Tongue (tissue), 2 donors: ENCODE data around the gene BORCS6. TPM values are rescaled to one million over a fixed set of nuclear protein-coding genes. Genes with fewer than 3 reads are reported as not detected.

Experiments used
- DNase-seq: peaks from one replicate; pipeline ENCODE4 v3.0.0-alpha.2; 2015
- total RNA-seq: library from RNA; depleted of rRNA; stranded (reverse); fragments of >200 nt; gene quantifications from one replicate; pipeline ENCODE4 v1.2.3, GENCODE V29; 2014

BORCS6 gene
- total RNA-seq, 1 donor from 2014 or later: 7.6 TPM

DNA sequence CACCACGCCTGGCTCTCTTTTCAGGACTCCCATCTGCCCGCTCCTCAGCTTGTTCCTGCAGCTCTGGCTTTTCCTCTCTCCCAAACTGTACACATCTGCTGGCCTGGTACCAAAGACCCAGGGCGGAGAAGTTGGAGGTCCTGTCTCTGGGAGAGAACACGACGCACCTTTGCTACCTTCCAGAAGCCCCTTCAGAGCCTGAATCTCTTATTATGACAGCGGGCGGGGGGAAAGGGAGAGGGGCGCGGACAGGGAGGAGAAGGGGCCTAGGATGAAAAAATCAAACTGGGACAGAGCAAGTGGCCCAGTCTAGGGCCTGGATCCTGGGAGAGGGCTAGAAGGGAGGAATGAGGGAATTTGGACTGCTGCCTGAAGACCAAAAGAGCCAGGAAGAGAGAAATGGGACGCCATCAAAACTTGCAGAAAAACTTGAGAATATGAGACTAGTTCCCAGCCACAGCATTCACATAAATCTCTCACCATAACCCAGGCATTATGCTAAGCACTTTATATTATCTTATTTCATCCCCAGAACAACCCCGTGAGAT is 35.3 kb downstream of the BORCS6 start:
- no peak for DNase-seq

DNA sequence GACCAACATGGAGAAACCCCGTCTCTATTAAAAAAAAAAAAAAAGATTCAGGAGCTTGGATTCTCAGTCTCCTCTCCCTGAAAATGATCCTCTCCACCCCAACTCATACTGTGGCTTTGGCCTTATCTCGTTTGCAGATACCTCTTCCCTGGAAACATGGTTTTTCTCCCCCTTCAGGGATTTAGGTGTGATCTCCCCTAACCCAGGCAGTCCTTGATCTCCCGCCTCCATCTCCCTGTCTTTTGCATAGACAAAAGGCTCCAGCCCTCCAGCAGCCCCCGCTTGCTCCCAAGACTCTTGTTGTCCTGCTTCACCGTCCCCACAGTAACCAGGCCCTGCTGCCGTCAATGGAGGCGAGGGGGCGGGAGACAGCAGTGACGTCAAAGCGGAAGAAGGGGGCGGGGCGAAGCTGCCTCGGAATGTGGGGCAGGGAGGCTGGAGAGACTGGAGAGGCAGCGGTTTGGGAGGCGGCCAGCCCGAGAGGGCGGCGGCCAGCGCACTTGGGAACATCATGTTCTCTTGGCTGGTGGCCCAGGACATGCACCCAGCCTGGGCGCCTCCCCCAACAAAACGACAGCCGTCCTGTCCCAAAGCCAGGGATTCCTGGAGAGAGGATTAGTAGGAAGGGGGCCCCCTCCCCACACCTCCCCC is 35.9 kb downstream of the BORCS6 start:
- peak; percentile 100 for DNase-seq

DNA sequence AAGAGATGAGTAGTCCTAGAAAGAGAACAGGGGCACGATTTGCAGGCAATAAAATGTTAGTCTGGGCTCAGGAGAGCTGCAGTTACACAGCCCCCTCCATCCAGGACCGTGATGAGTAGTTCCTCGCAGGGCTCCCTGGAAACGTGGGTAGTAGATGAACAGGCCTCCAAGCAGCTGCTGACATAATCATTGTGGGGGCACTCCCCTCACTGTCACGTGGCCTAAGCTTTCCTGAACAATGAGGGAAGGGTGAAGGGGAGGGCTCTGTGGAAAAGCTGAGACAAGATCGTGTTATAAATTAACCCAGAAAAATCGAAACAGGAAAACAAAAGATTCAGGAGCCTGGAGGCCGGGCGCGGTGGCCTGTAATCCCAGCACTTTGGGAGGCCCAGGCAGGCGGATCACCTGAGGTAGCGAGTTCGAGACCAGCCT is 36.4 kb downstream of the BORCS6 start:
- peak; percentile 94 for DNase-seq

DNA sequence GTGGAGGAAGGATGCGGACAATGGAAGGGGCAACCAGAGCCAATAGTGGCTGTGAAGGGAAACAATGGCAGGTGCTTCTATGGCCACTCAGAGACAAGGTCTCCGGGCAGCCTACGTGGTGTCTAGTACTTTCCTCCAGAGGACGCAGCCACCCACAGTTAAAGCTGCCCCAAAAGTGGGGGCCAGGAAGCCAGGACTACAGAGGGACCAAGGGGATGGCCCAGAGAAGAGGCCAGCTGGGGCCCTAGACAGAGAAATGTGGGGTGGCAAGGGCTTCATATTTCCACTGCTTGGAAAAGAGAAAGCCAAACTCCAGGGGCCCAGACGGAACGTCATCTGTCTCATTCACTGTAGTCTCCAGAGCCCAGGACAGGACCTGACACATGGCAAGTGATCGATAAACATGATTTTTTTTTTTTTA is 36.9 kb downstream of the BORCS6 start:
- DNase-seq: peak; percentile 44

DNA sequence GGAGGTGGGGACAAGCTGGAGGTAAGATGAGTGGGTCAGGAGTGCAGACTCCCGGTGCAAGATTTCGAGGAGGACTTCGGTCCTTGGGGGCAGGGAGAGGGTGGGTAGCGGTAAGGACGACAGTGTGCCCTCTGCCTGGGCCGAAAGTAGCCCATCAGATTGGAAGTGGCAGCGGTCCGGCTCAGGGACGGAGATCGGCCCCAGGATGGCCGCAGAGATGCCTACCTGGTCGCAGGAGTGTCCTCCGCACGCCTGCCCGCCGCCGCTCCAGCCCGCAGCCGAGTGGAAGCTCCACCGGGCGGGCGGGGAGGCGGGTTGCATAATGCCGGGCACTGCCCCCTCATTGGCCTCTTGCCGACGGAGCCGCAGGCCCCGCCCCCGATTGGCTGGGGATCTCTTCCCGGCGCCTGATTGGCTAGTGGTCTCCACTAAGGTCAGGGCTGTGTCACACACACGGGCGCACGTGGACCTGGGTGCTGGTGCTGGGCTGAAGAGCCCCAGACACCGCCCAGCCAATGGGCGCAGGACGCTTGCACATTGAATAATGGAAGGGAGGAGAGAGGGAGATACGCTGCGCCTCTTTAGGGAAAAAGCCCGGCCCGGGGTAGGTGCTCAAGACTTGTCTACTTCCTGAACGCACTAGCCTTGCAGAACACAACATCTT is 37.7 kb downstream of the BORCS6 start, which contains the start of gene PER1:
Gene PER1 (minus strand): TSS at position 293 of the 664 bp plus-strand sequence. CDS start 1,698 bp downstream, outside the sequence.
- peak; percentile 97 for DNase-seq

DNA sequence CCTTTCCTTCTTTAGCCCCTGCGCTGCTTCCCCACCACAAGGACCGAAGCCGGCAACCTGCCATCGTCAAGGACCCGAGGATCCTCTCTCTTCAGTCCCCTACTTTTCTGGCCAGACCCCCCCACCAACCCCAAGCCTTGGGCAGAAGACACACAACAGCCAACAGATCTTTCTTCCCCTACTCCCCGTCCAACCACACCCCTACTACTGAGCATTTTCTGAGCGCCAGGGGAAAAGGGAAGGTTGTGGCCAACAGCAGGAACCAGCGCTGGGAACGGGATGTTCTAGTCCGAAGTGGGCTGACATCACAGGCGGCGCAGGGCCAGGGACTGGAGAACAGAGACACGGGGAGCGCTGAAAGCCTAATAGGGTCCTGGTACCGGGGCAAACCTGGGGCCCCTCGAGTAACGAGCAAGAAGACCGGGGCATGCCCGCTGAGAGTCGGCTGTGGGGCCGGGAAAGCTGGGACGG is 38.3 kb downstream of the BORCS6 start:
- peak; percentile 90 for DNase-seq

DNA sequence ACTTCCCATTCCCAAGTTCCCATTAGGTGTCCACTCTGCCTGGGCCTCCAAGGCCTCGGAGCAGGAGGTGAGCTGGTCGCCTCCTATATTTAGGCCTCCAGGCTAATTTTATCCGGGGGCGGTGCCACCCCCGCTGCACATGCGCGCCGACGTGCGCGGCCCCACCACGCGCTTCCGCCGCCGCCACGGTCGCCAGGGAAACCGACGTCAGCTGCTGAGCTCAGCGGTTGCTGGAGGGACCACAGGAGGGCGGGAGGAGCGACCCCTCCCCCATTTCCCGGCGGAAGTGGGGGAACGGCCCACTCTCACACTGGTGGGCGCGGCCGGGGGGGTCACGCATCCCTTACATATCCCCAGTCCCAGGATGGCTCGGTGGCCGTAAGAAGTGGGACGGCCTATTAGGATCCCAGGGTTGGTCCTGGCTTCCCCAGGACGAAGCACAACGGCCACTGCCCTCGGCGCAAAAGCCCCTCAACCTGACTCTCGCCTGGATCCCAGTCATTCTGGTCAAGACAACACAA is 38.8 kb downstream of the BORCS6 start:
- DNase-seq: peak; percentile 97

DNA sequence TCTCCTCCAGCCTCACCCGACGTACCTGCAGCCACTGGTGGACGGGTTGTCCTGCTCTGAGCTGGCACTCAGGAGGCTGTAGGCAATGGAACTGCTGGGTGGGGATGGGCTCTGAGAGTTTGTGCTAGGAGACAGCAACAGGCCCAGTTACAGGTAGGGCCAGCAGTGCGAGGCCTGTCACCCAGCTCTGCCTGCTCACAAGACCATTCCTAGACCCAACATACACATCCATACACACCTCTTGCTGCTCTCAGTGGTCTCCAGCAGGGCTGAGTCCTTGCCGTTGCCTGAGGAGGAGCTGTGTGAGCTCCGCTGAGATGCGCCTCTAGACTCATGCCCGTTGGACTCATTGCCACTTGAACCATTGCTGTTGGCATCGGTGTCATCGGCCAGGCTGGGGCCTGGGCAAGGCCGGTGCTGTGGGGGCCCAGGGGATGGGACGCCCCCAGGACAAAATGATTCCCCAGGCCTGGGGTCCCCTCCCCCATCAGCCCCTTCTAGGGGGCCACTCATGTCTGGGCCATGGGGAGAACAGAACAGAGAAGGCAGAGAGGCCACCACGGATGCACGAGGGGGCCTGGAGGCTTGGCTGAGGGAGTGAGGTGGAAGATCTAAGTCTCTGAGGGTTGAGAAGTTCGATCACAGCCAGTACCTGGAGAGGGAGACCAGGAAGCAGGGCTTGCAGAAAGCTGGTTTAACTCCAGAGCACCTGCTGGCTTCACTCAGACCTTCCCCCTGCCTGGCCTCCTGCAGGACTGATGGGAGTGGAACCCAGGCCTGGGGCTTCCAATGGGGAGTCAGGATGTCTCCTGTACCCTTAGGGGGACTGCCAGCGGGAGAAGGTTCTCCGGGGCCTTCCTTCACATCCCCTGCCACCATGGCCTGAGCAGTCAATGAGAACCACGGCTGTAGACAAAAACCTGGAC is 39.5 kb downstream of the BORCS6 start:
- DNase-seq: peak; percentile 81

DNA sequence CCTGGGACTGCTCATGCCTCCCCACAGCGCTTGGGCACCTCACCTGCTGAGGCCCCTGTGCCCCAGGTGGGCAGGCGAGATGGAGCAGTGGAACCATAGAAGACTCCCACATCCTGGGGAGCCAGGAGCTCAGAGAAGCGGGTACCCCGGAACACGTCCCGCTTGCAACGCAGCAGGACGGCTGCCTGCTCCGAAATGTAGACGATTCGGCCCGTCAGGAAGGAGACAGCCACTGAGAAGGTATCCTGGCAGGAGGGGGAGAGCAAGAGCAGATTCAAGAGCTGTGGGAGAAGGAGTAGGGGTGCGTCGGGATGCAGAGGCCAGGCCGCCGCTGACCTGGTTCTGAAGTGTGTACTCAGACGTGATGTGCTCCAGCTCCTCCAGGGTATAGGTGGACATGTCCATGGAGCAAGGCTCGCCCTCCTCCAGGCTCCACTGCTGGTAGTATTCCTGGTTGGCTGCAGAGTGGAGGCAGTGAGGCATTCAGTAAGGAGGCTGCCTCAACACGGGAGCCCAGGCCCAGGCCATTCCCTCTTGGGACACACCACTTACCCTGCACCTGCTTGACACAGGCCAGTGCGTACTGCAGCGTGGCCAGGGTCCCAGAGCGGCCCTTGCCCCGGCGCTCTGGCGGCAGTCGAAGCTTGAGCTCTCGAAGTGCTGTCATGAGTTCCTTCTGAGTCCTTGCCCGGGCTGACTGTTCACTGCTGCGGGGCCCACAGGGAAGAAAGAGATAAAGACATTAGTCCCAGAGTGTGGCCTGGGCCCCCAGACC is 40.4 kb downstream of the BORCS6 start:
- no peak for DNase-seq

DNA sequence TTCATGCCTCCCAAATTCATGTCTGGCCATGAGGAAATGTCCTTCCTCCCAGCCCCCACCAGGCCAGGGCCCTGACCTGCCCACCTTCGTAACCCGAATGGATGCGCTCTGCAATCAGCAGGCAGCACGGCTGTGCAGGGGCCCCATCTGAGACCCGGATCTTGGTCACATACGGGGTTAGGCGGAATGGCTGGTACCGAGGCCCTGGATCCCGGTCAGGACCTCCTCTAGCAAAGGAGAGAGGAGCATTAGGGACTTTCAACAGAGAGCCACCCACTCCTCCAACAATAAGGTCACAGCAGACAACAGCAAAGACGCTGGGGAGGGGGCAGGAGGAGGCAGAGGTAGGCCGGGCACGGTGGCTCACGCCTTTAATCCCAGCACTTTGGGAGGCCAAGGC is 41.4 kb downstream of the BORCS6 start:
- DNase-seq: no peak

DNA sequence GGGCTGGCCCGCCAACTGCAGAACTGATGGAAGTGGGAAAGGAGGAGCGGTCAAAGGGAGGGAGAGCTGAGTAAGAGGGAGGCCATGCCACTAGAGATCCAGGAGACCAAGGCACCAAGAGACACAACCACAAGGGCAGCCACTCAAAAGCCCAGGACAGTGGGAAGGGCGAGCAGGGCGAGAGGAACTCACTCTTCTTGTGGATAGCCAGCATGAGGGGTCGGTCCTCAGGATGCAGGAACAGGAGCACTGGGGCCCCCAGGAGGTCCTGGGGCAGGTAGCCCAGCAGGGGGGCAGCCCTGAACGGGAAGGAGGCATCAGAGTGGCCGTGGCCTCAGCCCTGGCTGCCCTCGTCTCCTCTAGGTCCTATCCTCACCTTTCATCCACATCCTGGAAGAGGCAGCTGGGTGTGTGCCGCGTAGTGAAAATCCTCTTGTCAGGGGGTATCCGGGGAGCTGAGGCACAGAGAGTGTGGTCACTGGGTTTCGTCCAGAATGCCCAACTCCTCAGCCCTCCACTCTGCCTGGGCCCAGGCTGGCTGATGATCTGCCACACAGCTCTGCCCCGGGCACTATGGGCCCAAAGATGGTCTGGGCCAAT is 42.1 kb downstream of the BORCS6 start:
- DNase-seq: no peak

DNA sequence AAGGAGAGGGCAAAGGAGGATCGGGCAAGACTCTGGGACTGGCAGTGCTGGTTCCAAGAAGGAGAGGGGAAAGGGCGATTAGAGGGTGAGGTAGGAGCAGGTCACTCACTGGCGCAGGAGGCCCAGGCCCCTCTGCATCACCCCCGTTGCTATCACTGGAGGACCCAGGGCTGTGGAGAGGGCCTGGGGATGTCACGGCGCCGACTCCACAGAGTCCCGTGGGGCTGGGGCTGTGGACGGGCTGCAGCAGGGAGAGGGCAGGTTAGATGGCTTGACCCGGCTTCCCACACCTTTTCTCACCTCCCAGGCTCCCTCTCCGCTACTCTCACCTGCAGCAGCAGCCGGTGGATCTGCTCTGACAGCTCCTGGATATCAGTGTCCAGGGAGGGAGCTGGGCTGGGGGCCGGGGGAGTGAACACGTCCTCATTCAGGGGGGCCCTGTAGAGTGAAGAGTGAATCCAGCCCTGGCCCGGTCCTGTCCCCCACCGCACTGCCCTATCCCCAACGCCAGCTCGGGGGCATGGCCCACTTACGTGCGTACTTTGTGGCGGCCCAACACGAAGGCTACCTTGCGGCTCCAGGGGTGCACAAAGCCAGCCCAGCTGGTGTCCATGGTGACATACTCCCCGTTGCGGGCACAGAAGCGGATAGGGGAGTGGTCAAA is 42.7 kb downstream of the BORCS6 start:
- DNase-seq: no peak

DNA sequence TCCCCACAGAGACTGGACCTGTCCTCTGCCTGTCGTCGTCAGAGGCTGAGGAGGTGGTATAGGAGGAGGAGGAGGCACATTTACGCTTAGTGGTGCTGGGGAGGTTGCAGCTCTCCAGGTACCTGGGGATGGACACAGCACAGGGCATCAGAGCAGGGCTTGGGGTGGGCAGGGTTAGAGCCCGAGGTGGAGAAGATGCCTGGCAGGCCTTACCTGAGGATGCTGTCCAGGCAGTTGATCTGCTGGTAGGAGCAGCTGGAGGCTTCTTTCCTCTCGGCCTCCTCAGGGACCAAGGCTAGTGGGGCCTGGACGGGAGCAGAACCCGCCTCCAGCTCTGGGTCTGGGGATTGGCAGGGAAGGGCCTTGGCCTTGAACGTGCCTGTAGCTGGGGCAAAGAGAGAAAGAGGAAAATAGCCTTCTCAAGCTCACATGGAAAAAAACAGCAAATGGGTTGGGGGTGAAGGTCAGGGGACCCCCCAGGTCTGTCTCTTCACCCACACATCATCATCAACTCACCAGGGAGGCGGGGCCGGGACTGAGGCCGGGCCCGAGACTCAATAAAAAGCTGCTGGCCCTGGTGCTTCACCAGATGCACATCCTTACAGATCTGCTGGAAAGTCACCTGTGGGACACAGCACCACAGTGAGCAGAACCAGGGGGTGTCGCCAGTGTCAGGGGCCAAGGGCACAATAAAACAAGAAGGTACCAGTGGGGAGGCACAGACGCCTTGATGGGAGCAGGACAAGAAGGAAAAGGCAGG is 43.4 kb downstream of the BORCS6 start:
- no peak for DNase-seq

DNA sequence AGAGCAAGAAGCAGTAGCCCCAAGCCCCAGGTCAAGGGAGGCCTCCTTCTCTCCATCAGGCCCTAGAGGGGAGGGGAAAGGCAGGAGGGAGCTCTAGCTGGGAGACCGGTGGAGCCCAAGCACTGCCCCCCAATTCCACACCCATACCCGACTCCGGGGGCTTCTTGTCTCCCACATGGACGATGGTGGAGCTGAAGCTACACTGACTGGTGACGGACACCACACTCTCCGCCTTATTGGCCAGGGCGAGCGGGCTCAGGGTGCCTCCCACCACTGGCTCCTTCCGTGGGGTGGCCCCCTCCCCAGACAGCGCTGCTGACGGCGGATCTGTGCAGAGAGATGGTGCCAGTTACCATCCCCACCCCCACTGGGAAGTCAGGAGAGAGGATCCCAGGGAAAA is 44.2 kb downstream of the BORCS6 start:
- no peak for DNase-seq

DNA sequence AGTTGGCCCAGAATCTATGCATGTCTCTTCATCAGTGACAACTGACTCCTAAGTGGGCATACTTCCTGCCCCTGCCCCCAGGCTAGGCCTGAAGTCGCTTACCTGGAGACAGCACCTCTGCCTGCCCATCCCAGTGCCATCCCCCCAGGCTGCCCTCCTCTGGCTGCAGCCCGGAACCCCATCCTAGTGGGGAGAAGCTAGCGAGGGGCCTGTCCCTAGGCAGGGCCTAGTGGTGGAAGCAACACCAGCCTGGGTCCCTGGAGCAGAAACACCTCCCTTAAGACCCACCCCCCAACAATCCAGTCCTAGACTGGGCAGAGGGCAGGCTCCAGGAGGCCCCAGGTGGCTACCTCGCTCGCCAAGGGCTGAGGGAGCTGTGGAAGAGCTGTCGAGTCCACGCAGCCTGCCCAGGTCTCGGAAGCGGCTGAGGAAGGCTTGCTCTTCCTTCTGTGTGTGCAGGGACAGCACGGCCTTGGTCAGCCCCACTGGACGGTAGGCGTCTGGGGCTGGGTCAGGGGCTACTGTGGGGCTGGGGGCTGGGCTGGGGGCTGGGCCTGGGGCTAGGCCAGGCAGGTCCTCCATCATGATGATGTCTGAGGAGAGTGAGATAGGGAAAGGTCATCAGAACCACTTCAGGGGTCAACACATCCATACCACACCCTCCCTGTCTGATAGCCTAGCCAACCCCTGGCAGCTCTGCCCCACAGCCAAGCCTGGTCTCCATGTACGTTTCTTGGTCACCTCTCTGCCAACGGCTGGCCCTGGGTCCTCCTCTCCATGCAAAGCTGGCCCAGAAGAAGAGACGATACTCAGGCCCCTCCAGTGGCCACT is 45.4 kb downstream of the BORCS6 start:
- no peak for DNase-seq

DNA sequence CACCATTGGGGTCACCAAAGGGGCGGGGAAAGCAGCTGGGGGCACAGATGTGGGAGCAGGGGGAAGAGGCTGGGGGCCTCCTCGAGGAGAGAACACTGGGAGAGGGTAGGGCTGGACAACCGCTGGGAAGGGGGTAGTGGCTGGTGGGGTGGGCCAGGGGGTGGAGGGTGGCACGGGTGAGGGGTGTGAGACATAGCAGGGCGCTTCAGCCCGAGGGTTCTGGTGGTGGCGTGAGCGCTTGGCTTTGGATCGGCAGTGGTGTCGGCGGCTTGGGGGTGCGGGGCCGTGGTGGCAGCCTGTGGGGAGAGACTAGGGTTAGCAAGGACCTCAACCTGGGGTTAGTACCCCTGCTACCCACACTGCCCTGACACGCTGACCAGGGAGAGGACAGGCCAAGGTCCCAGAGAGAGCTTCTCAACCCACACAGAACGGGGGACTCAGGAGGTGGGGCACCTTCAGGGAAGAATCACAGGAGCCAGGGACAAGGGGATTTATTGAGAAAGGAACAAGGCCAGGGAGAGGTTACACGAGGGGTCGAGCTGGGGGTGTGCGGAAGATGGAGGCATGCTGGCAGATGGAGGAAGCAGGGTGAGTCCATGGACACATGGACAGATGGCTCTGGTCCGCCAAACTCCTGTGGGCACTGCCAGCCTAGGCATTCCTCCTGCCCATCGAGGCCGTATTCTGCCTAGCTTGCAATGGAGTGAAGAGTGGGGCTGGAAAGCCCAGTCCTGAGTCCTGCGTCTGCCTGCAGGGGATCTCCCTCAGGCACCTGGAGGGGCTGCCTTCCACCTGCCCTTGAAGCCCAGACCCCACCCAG is 46.2 kb downstream of the BORCS6 start:
- DNase-seq: no peak

DNA sequence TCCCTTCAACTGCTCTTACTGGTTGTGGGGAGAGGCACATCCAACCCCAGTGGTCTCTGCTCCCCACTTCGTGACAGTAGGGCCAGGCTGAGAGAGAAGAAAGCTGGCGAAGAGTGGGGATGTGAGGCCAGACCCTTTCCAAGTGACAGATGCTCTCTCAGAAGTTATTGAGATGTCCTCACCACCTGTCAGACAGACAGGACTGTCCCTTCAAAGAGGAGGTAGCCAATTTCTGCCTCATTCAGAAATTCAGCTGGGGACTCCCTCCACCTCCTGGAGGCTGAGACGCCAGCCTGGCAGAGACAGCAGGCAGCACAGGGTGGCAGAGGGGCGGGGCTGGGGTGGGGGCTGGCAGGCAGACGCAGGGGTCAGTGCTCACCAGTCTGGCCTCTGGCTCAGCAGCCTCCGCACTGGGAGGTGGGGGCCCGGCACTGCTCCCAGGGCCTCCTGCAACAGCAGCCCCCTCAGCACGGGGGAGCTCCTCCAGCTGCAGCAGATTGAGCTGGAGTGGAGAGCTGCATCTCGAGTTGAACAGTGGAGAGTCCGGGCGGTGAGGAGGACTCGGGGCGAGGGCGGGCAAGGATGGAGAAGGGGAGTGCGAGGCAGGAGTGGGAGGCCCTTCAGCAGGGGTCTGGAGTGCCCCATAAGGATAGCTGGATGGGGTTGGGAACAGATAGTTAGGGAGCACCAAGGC is 46.9 kb downstream of the BORCS6 start:
- peak; percentile 0 for DNase-seq
